Caco-2 (cell line): Measurements from ENCODE around the gene PSMC3. TPM values are rescaled to one million over a fixed set of nuclear protein-coding genes. Genes with fewer than 3 reads are reported as not detected.

Source experiments
- BruUV-seq: library from RNA; stranded (reverse); fragments of 400-500 nt; replicated peaks from 2 replicates; lab custom pipeline; 2021; lab: Mats Ljungman, UMichigan
- CTCF ChIA-PET: fragments of 300-600 bp; sonication (Branson Sonifier 250); formaldehyde crosslinking; loops from one replicate; lab custom pipeline; 2022; ENCODE audit warnings: antibody characterized with exemption; lab: Charles Lee
- POLR2A ChIA-PET: fragments of 300-600 bp; sonication (Branson Sonifier 250); formaldehyde crosslinking; loops from one replicate; lab custom pipeline; 2022; ENCODE audit warnings: antibody characterized with exemption; lab: Charles Lee
- DNase-seq, 2 experiments: peaks; one replicate each; pipeline versions ENCODE4 v3.0.0 to v3.0.0-alpha.2; 2020 to 2022
- H3K27me3 ChIP-seq: replicated peaks from 2 replicates; pipeline ENCODE4 v1.6.0; 2011; ENCODE audit warnings: low read length; ENCODE audit not compliant: control insufficient read depth, insufficient read depth
- H3K36me3 ChIP-seq: 2 replicates; pipeline ENCODE4 v1.5.1; 2011; ENCODE audit warnings: low read length; ENCODE audit not compliant: control insufficient read depth, insufficient read depth
- H3K4me1 ChIP-seq: fragments of 250-450 bp; sonication (Bioruptor Pico); 2 replicates; pipeline ENCODE4 v1.5.1; 2020; ENCODE audit warnings: mild to moderate bottlenecking
- H3K4me3 ChIP-seq: 2 replicates; pipeline ENCODE4 v1.5.1; 2011; ENCODE audit warnings: low read depth, mild to moderate bottlenecking, control low read depth, low read length
- H3K9me3 ChIP-seq: fragments of 250-450 bp; sonication (Bioruptor Pico); 2 replicates; pipeline ENCODE4 v1.5.1; 2020; ENCODE audit warnings: mild to moderate bottlenecking, moderate library complexity
- H3K27ac Mint-ChIP-seq: one replicate; pipeline ENCODE4 v1.8.0; 2022; ENCODE audit warnings: mixed read lengths; ENCODE audit not compliant: unreplicated experiment
- H3K27me3 Mint-ChIP-seq: one replicate; pipeline ENCODE4 v1.8.0; 2022; ENCODE audit warnings: mixed read lengths; ENCODE audit not compliant: insufficient read depth, unreplicated experiment
- H3K36me3 Mint-ChIP-seq: one replicate; pipeline ENCODE4 v1.8.0; 2022; ENCODE audit warnings: mild to moderate bottlenecking, mixed read lengths; ENCODE audit not compliant: insufficient read depth, unreplicated experiment
- H3K4me1 Mint-ChIP-seq: one replicate; pipeline ENCODE4 v1.8.0; 2022; ENCODE audit warnings: low read depth, mixed read lengths; ENCODE audit not compliant: unreplicated experiment
- H3K4me3 Mint-ChIP-seq: one replicate; pipeline ENCODE4 v1.8.0; 2022; ENCODE audit warnings: mild to moderate bottlenecking, moderate library complexity, mixed read lengths; ENCODE audit not compliant: unreplicated experiment
- H3K9me3 Mint-ChIP-seq: one replicate; pipeline ENCODE4 v1.8.0; 2022; ENCODE audit warnings: mixed read lengths; ENCODE audit not compliant: unreplicated experiment
- CTCF ChIP-seq, 2 experiments: fragments of 200-600 bp in 1 of 2; IDR thresholded peaks; 1 replicate in 1 of 2; 2 replicates in 1 of 2; pipeline versions ENCODE4 v1.5.1 to v1.8.0; 2011 to 2022; ENCODE audit warnings: antibody characterized with exemption in 1 of 2, control low read depth in 1 of 2, inconsistent platforms in 1 of 2, low read depth in 1 of 2, low read length in 1 of 2, mild to moderate bottlenecking in 1 of 2, moderate library complexity in 1 of 2; ENCODE audit not compliant: insufficient read depth in 1 of 2, severe bottlenecking in 1 of 2, unreplicated experiment in 1 of 2
- intact Hi-C: fragments of 100-400 bp; cut with micrococcal nuclease; formaldehyde crosslinking; loops from one replicate; pipeline ENCODE4 v1.10.0; 2022; ENCODE audit not compliant: unreplicated experiment
- total RNA-seq: library from RNA; stranded (reverse); gene quantifications from 2 replicates; pipeline ENCODE4 v1.2.3, GENCODE V29; 2022

PSMC3 gene
- total RNA-seq, 1 experiment from 2014 or later: 196 TPM

GRCh38 chr11:47374720-47375019 lies 51.6 kb downstream of the PSMC3 start:
- intact Hi-C loops: loop anchor here (1.0 to 10.0 kb wide), 4 partner anchors 34 to 480 kb away; partner anchors contain the start of gene SLC39A13
- CTCF ChIA-PET: interaction anchor here (0.7 to 1.2 kb wide), 7 partner anchors 33 to 479 kb away, joined by 3 to 5 read pairs (median 3); partner anchors contain the start of gene PSMC3

DNA sequence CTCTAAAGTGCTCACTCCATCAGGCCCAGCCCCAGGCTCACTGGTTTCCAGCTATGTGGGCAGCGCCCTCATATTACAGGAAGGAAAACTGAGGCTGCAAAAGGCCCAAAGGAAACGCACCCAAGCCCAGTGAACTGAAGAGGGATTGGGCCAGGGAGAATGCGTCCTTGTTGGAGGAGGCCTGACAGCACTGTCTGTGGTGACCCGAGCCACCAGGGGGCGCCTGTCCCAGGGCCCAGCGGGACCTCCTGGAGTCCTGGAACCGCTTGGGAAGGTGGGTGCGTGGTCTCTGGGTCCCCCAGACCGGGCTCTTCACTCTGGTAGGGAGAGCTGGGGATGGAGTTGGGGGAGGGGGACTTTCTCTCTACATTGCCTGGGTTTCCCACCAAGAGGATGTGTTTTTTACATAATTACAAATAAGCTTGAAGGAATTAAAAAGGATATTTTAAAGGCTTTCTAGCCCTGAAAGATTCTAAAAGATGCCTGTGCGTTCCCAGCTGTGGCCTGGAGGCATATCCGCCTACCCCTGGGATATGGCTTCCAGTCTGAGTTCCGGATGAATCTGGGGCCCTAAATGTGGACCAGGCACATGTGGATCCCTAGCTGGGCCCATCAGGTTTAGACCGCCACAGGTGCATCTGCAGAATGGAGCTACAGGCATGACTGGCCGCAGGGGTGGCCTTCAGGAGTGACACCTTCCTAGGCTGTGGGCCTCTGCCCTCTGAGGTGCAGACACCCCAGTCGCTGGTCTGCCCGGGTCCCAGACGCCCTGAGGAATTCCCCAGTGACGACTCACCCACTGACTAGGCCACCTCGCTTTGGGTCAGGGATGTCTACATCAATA lies 52.1 kb downstream of the PSMC3 start:
- peak; percentile 78 to 88 for DNase-seq
- Histone ChIP-seq H3K27me3 (no peaks in the 10 kb centered on the region), H3K36me3 (no peaks in the 10 kb centered on the region), H3K4me1 (peaks cover 4% of the 10 kb centered on the region; the same call in 1 of the 2 replicates), H3K4me3 (no peak overlapping the region), H3K9me3 (no peaks in the 10 kb centered on the region)
- H3K27ac Mint-ChIP-seq: no peak overlapping the region
- H3K36me3 Mint-ChIP-seq: no peaks in the 10 kb centered on the region
- no peak overlapping the region for H3K4me3 Mint-ChIP-seq
- peaks cover 7% of the 10 kb centered on the region for H3K4me1 Mint-ChIP-seq
- no TSS peak for BruUV-seq
- ChIA-PET POLR2A (no interaction called here), CTCF (interaction anchor here (0.7 to 1.2 kb wide), 7 partner anchors 34 to 479 kb away, joined by 3 to 5 read pairs (median 3); partner anchors contain the start of gene PSMC3)
- intact Hi-C loops: loop anchor here (1.0 to 10.0 kb wide), 4 partner anchors 34 to 481 kb away; partner anchors contain the start of gene SLC39A13
- H3K9me3 Mint-ChIP-seq: no peaks in the 10 kb centered on the region
- peak; percentile 95 to 96 for TF ChIP-seq CTCF (IDR thresholded peaks at IDR 0.05; ENCODE audit: insufficient read depth in 1 of 2, low read depth in 1 of 2, low read length in 1 of 2, severe bottlenecking in 1 of 2, unreplicated experiment in 1 of 2)
- H3K27me3 Mint-ChIP-seq: no peaks in the 10 kb centered on the region

More at GRCh38 chr11:47374720-47375019, 51.6 kb downstream of the PSMC3 start:
- H3K27ac Mint-ChIP-seq: no peak overlapping the region
- H3K27me3 Mint-ChIP-seq: no peaks in the 10 kb centered on the region
- Histone ChIP-seq H3K36me3 (no peaks in the 10 kb centered on the region), H3K4me1 (peaks cover 4% of the 10 kb centered on the region; the same call in 1 of the 2 replicates), H3K27me3 (no peaks in the 10 kb centered on the region), H3K9me3 (no peaks in the 10 kb centered on the region), H3K4me3 (no peak overlapping the region)
- no peaks in the 10 kb centered on the region for H3K9me3 Mint-ChIP-seq
- POLR2A ChIA-PET: no interaction called here
- no TSS peak for BruUV-seq
- H3K4me1 Mint-ChIP-seq: peaks cover 7% of the 10 kb centered on the region
- no peak for TF ChIP-seq CTCF (IDR thresholded peaks at IDR 0.05; ENCODE audit: insufficient read depth in 1 of 2, low read depth in 1 of 2, low read length in 1 of 2, severe bottlenecking in 1 of 2, unreplicated experiment in 1 of 2)
- DNase-seq: no peak
- H3K4me3 Mint-ChIP-seq: no peak overlapping the region
- no peaks in the 10 kb centered on the region for H3K36me3 Mint-ChIP-seq

- no peak overlapping the region for H3K4me3 ChIP-seq
- H3K4me1 ChIP-seq: peaks cover 4% of the 10 kb centered on the region; the same call in 1 of the 2 replicates
- no peaks in the 10 kb centered on the region for H3K36me3 Mint-ChIP-seq
- TF ChIP-seq CTCF (IDR thresholded peaks at IDR 0.05; ENCODE audit: insufficient read depth in 1 of 2, low read depth in 1 of 2, low read length in 1 of 2, severe bottlenecking in 1 of 2, unreplicated experiment in 1 of 2): no peak
- BruUV-seq: no TSS peak
- H3K27ac Mint-ChIP-seq: no peak overlapping the region
- H3K9me3 ChIP-seq: no peaks in the 10 kb centered on the region
- no peaks in the 10 kb centered on the region for H3K27me3 ChIP-seq
- peaks cover 7% of the 10 kb centered on the region for H3K4me1 Mint-ChIP-seq
- CTCF ChIA-PET: interaction anchor here (0.7 kb wide), 1 partner anchor 9 kb away, joined by 3 read pairs; no protein-coding TSS in a partner anchor
- no peak for DNase-seq
- POLR2A ChIA-PET: interaction anchor here (0.7 kb wide), 1 partner anchor 316 kb away, joined by 3 read pairs; no protein-coding TSS in a partner anchor
- intact Hi-C loops: loop anchor here (10.0 kb wide), 1 partner anchor 482 kb away; no protein-coding TSS in a partner anchor
- no peak overlapping the region for H3K4me3 Mint-ChIP-seq
- H3K9me3 Mint-ChIP-seq: no peaks in the 10 kb centered on the region
- H3K36me3 ChIP-seq: no peaks in the 10 kb centered on the region
- no peaks in the 10 kb centered on the region for H3K27me3 Mint-ChIP-seq
These were observed 53.8 kb downstream of the PSMC3 start for GRCh38 chr11:47372422-47372821.
